ENCODE measurements around the gene SHOX. TPM values are rescaled to one million over a fixed set of nuclear protein-coding genes. Genes with fewer than 3 reads are reported as not detected.

The SHOX gene
- total and polyA plus RNA-seq, 3 donors from 2014 or later, result 0.06 to 0.16 TPM; not detected in 1

- DNase-seq, result no peak
- no peaks in the 10 kb centered on the region for H3K27me3 ChIP-seq
- 3 to 5% methylated on average over 10 to 16 of the region's 19 CpGs for WGBS, 2 donors
- TF ChIP-seq CTCF (IDR thresholded peaks at IDR 0.05), result no peak
- no peak for TF ChIP-seq POLR2A (IDR thresholded peaks at IDR 0.05)
- no peaks in the 10 kb centered on the region for H3K36me3 ChIP-seq (ENCODE audit: low read depth, missing control alignments)
- H3K4me3 ChIP-seq, result peak overlapping the region in 1 of 2 donors; percentile 41
- H3K27ac ChIP-seq, result no peak overlapping the region
- intact Hi-C loops (cut with DNase I; ENCODE audit: low total_unique reads), result no loop called here
- H3K9me3 ChIP-seq, result no peaks in the 10 kb centered on the region
- H3K4me1 ChIP-seq, result no peaks in the 10 kb centered on the region
These were observed 13.3 kb downstream of the SHOX start for GRCh38 chrX:643911-644303.

GRCh38 chrX:644304-645281 lies 14.0 kb downstream of the SHOX start:
- no peaks in the 10 kb centered on the region for H3K9me3 ChIP-seq
- H3K27me3 ChIP-seq, result no peaks in the 10 kb centered on the region
- H3K4me1 ChIP-seq, result no peaks in the 10 kb centered on the region
- no peak overlapping the region for H3K27ac ChIP-seq
- no peak for TF ChIP-seq POLR2A (IDR thresholded peaks at IDR 0.05)
- no peak for TF ChIP-seq CTCF (IDR thresholded peaks at IDR 0.05)
- 1 to 2% methylated on average over 25 to 90 of the region's 95 CpGs for WGBS, 2 donors
- DNase-seq, result no peak
- intact Hi-C loops (cut with DNase I; ENCODE audit: low total_unique reads), result no loop called here
- H3K4me3 ChIP-seq, result peak overlapping the region; percentile 2 to 41
- no peaks in the 10 kb centered on the region for H3K36me3 ChIP-seq (ENCODE audit: low read depth, missing control alignments)

- no peaks in the 10 kb centered on the region for H3K36me3 ChIP-seq (ENCODE audit: low read depth, missing control alignments)
- DNase-seq, result no peak
- no peak overlapping the region for H3K4me3 ChIP-seq
- WGBS, 2 donors, result 35 to 45% methylated on average over 3 of the region's 3 CpGs
- no peaks in the 10 kb centered on the region for H3K27me3 ChIP-seq
- H3K27ac ChIP-seq, result no peak overlapping the region
- no peaks in the 10 kb centered on the region for H3K9me3 ChIP-seq
- no peaks in the 10 kb centered on the region for H3K4me1 ChIP-seq
- no peak for TF ChIP-seq POLR2A (IDR thresholded peaks at IDR 0.05)
- TF ChIP-seq CTCF (IDR thresholded peaks at IDR 0.05), result no peak
- intact Hi-C loops (cut with DNase I; ENCODE audit: low total_unique reads), result no loop called here
These were observed 15.6 kb downstream of the SHOX start for GRCh38 chrX:646228-646495.

GRCh38 chrX:646796-647195 lies 16.2 kb downstream of the SHOX start:
- H3K4me3 ChIP-seq, result no peak overlapping the region
- no peaks in the 10 kb centered on the region for H3K9me3 ChIP-seq
- H3K4me1 ChIP-seq, result no peaks in the 10 kb centered on the region
- no peak overlapping the region for H3K27ac ChIP-seq
- WGBS, 2 donors, result 83 to 84% methylated on average over 9 of the region's 9 CpGs
- DNase-seq, result no peak
- H3K36me3 ChIP-seq (ENCODE audit: low read depth, missing control alignments), result no peaks in the 10 kb centered on the region
- TF ChIP-seq POLR2A (IDR thresholded peaks at IDR 0.05) (no peak), CTCF (IDR thresholded peaks at IDR 0.05) (no peak)
- intact Hi-C loops (cut with DNase I; ENCODE audit: low total_unique reads), result no loop called here
- no peaks in the 10 kb centered on the region for H3K27me3 ChIP-seq

- Histone ChIP-seq H3K36me3 (ENCODE audit: low read depth, missing control alignments) (no peaks in the 10 kb centered on the region), H3K4me1 (no peaks in the 10 kb centered on the region), H3K27me3 (no peaks in the 10 kb centered on the region), H3K27ac (no peak overlapping the region), H3K4me3 (no peak overlapping the region), H3K9me3 (no peaks in the 10 kb centered on the region)
- TF ChIP-seq POLR2A (IDR thresholded peaks at IDR 0.05) (no peak), CTCF (IDR thresholded peaks at IDR 0.05) (no peak)
- DNase-seq, result no peak
- WGBS, 2 donors, result 84 to 87% methylated on average over 15 of the region's 15 CpGs
- intact Hi-C loops (cut with DNase I; ENCODE audit: low total_unique reads), result no loop called here
These were observed 18.6 kb downstream of the SHOX start for GRCh38 chrX:649166-649565.
